Endothelial cell (in vitro differentiated cells): ENCODE results near the gene SDR9C7. TPM values are rescaled to one million over a fixed set of nuclear protein-coding genes. Genes with fewer than 3 reads are reported as not detected.
"Not testable (repeated sequence)": the region's sequence is repeated elsewhere in the genome, so short reads cannot be mapped to it uniquely, and the experiment has no call there.

Experiments used
- DNase-seq: peaks from one replicate; pipeline ENCODE4 v3.0.0; 2021; ENCODE audit warnings: low spot score
- H3K27ac Mint-ChIP-seq: one replicate; pipeline ENCODE4 v1.8.0; 2021; ENCODE audit warnings: mixed read lengths, inconsistent platforms; ENCODE audit not compliant: unreplicated experiment
- H3K27me3 Mint-ChIP-seq: one replicate; pipeline ENCODE4 v1.8.0; 2021; ENCODE audit warnings: mild to moderate bottlenecking, moderate library complexity, mixed read lengths, inconsistent platforms; ENCODE audit not compliant: unreplicated experiment
- H3K36me3 Mint-ChIP-seq: one replicate; pipeline ENCODE4 v1.8.0; 2021; ENCODE audit warnings: mild to moderate bottlenecking, low read depth, mixed read lengths, inconsistent platforms; ENCODE audit not compliant: unreplicated experiment
- H3K4me1 Mint-ChIP-seq: one replicate; pipeline ENCODE4 v1.8.0; 2021; ENCODE audit warnings: mild to moderate bottlenecking, mixed read lengths, inconsistent platforms; ENCODE audit not compliant: unreplicated experiment
- H3K4me3 Mint-ChIP-seq: one replicate; pipeline ENCODE4 v1.8.0; 2021; ENCODE audit warnings: mild to moderate bottlenecking, mixed read lengths, inconsistent platforms; ENCODE audit not compliant: unreplicated experiment
- H3K9me3 Mint-ChIP-seq: one replicate; pipeline ENCODE4 v1.8.0; 2021; ENCODE audit warnings: mixed read lengths, inconsistent platforms; ENCODE audit not compliant: unreplicated experiment
- total RNA-seq: library from RNA; stranded (reverse); fragmentation: NEBNext Ultra II Directional; extraction: Animal tissue kit (Norgen Biotek cat#: 25700); gene quantifications from one replicate; pipeline ENCODE4 v1.2.1, GENCODE V29; 2021; ENCODE audit not compliant: unreplicated experiment
- TF ChIP-seq, protein P1 (sequence below): fragments of 200-600 bp; sonication (generic); IDR thresholded peaks from one replicate; pipeline ENCODE4 v1.5.0; 2021; ENCODE audit warnings: antibody characterized with exemption; ENCODE audit not compliant: unreplicated experiment

SDR9C7 gene
- total RNA-seq, 1 donor from 2014 or later, result not detected

DNA sequence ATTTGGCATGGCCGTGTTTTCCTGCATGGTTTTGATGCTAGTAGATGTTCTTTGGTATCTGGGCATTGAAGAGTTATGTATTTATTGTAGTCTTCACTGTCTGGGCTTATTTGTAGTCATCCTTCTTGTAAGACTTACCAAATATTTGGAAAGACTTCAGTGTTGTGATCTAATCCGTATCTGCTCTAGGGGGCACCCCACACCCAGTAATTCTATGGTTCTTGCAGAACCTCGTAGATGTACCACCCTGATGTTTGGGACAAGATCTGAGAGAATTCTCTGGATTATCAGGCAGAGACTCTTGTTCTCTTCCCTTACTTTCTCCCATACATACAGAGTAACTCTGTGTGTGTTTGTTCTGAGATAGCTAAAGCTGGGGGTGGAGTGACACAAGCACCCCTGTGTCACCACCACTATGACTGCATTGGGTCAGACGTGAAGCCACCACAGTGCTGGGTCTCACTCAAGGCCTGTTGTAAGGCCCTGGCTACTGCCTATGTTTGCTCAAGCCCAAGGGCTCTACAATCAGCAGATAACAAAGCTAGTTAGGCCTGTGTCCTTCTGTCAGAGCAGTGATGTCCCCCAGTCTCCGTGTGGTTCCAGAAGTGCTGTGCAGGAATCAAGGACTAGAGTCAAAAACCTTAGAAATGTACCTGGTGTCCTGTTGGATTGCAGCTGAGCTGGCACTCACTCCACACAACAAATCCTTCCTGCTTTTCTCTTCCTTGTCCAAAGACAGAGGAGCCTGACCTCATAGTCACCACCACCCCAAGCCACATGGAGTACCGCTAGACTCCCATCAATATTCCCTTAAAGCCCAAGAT, 13.6 kb upstream of the SDR9C7 start:
- no peaks in the 10 kb centered on the region for H3K27me3 Mint-ChIP-seq
- no peak for DNase-seq
- H3K27ac Mint-ChIP-seq, result no peak overlapping the region
- H3K9me3 Mint-ChIP-seq, result peaks cover 4% of the 10 kb centered on the region
- no peak overlapping the region for H3K4me3 Mint-ChIP-seq
- TF ChIP-seq, protein P1, sequence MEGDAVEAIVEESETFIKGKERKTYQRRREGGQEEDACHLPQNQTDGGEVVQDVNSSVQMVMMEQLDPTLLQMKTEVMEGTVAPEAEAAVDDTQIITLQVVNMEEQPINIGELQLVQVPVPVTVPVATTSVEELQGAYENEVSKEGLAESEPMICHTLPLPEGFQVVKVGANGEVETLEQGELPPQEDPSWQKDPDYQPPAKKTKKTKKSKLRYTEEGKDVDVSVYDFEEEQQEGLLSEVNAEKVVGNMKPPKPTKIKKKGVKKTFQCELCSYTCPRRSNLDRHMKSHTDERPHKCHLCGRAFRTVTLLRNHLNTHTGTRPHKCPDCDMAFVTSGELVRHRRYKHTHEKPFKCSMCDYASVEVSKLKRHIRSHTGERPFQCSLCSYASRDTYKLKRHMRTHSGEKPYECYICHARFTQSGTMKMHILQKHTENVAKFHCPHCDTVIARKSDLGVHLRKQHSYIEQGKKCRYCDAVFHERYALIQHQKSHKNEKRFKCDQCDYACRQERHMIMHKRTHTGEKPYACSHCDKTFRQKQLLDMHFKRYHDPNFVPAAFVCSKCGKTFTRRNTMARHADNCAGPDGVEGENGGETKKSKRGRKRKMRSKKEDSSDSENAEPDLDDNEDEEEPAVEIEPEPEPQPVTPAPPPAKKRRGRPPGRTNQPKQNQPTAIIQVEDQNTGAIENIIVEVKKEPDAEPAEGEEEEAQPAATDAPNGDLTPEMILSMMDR, result no peak
- peaks cover 11% of the 10 kb centered on the region for H3K36me3 Mint-ChIP-seq
- no peaks in the 10 kb centered on the region for H3K4me1 Mint-ChIP-seq

DNA sequence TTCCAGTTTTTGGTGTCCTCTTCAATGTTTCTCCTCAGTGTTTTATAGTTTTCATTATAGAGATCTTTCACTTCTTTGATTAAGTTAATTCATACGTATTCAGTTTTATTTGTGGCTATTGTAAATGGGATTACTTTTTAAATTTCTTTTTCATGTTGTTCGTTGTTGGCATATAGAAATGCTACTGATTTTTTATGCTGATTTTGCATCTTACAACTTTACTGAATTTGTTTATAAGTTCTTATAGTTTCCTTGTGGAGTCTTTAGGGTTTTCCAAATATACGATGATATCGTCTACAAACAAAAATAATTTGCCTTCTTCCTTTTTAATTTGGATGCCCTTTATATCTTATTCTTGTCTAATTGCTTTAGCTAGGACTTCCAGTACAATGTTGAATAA, 9.7 kb upstream of the SDR9C7 start:
- Mint-ChIP-seq H3K27me3 (no peaks in the 10 kb centered on the region), H3K4me3 (no peak overlapping the region), H3K4me1 (peaks cover 2% of the 10 kb centered on the region), H3K9me3 (no peaks in the 10 kb centered on the region), H3K36me3 (no peaks in the 10 kb centered on the region), H3K27ac (no peak overlapping the region)
- DNase-seq, result no peak
- TF ChIP-seq, protein P1, result no peak

DNA sequence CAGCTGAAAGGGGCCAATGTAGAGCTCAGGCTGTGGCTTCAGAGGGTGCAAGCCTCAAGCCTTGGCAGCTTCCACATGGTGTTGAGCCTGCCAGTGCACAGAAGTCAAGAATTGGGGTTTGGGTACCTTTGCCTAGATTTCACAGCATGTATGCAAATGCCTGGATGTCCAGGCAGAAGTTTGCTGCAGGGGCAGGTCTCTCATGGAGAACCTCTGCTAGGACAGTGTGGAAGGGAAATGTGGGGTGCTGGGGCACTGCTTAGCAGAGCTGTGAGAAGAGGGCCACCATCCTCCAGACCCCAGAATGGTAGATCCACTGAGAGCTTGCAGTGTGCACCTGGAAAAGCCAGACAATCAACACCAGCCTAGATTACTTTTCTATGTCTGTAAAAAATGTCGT, 9.2 kb upstream of the SDR9C7 start:
- H3K27me3 Mint-ChIP-seq, H3K36me3 Mint-ChIP-seq, H3K4me1 Mint-ChIP-seq: not testable (repeated sequence)

DNA sequence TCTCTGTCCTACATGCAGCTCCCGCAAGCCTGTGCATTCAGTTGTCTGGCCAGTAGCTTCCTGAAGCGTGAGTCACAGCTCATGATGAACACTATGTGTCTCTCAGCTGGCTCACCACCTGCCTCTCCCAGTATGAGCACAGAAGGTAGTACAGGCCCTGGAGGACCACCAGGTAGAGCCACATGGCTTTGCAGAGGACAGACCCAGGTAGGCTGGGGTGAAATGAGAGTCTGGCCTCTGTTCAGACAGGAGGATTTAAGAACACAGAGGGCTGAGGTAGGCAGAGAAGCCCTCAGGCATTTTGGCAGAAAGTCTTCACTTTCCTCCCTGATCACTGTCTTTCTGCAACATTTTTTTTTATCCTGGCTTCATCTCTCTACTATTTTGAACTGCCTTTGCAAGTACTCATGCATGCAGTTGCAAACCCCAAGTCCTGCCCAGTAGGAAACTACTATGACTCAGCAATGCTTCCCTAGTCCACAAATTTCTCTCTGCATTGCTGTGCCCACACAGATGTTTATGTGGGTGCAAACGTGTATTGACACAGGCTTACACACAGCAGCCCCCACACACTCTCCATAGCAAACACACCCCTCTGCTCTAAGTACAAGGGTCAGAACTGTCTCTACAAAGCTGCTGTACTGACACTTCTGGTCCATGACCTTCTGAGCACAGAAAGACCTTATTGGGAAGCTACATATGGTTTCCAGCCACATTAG, 7.2 kb upstream of the SDR9C7 start:
- Mint-ChIP-seq H3K9me3 (no peaks in the 10 kb centered on the region), H3K36me3 (no peaks in the 10 kb centered on the region), H3K27ac (no peak overlapping the region), H3K4me1 (peaks cover 2% of the 10 kb centered on the region), H3K4me3 (no peak overlapping the region), H3K27me3 (peaks cover 4% of the 10 kb centered on the region)
- TF ChIP-seq, protein P1, result no peak
- no peak for DNase-seq

More for the DNA sequence above, 9.2 kb upstream of the SDR9C7 start:
- not testable (repeated sequence) for DNase-seq, H3K4me3 Mint-ChIP-seq, H3K9me3 Mint-ChIP-seq, H3K27ac Mint-ChIP-seq

DNA sequence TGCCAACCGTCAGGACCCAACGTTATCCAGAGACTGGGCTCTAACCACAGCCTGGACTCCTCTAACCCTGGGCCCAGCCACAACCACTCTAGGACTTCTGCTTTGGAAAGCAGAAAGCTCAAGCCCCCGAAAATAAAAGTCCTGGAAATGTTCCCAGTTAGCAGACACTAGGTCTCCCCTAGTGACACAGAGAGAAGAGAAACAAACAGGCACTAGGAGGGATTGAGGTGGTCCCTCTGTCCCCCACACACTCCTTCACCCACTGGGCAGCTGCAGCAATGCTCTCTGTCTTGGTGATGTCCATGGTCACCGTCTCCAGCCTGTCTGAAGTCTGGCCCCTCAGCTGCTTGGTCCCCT, 6.7 kb upstream of the SDR9C7 start:
- not testable (repeated sequence) for H3K36me3 Mint-ChIP-seq, H3K4me3 Mint-ChIP-seq, H3K27ac Mint-ChIP-seq, H3K27me3 Mint-ChIP-seq, DNase-seq, H3K4me1 Mint-ChIP-seq, H3K9me3 Mint-ChIP-seq

DNA sequence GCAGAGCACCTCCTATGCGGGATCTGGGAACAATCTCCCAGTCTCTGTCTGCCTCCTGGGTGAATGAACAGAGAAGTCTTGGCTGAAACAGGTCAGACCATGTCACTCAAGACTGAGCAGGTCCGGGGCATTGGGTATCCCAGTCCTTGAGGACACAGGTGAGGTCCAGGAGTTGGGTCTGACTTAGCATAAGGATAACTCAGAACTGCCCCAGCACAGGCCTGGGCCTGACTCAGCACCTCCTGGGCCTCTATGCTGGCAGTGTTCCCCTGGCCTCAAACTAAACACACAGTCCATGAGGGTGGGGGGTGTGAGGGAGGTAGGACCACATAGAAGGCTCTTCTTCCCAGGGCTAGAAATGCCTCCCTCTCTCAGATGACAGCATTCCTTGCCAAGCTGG, 1.5 kb upstream of the SDR9C7 start:
- peaks cover 25% of the 10 kb centered on the region for H3K4me1 Mint-ChIP-seq
- H3K27ac Mint-ChIP-seq, result no peak overlapping the region
- no peaks in the 10 kb centered on the region for H3K36me3 Mint-ChIP-seq
- TF ChIP-seq, protein P1, result no peak
- DNase-seq, result no peak
- H3K4me3 Mint-ChIP-seq, result no peak overlapping the region
- no peaks in the 10 kb centered on the region for H3K9me3 Mint-ChIP-seq
- H3K27me3 Mint-ChIP-seq, result peaks cover 6% of the 10 kb centered on the region
